Aorta (tissue), 5 donors: ENCODE results near the gene OSBPL5. TPM values are rescaled to one million over a fixed set of nuclear protein-coding genes. Genes with fewer than 3 reads are reported as not detected.

ENCODE experiments used
- ATAC-seq: fragments of 200-7000 bp; cut with Tn5 transposase; one replicate; pipeline ENCODE4 v1.9.1; 2022; ENCODE audit warnings: moderate library complexity; ENCODE audit not compliant: low FRiP score
- DNase-seq, 2 donors: peaks; one replicate each; pipeline ENCODE4 v3.0.0-alpha.2; 2020
- H3K27ac ChIP-seq, 2 donors: one replicate each; pipeline ENCODE4 v1.5.1; 2013; ENCODE audit warnings: low read length in 2 of 2, mild to moderate bottlenecking in 2 of 2, moderate library complexity in 2 of 2, control low read depth in 1 of 2, inconsistent platforms in 1 of 2, low read depth in 1 of 2
- H3K27me3 ChIP-seq, 2 donors: one replicate each; pipeline ENCODE4 v1.6.1; 2013; ENCODE audit warnings: control low read depth in 1 of 2, low read length in 1 of 2, mild to moderate bottlenecking in 1 of 2, moderate library complexity in 1 of 2; ENCODE audit not compliant: insufficient read depth in 2 of 2, control insufficient read depth in 1 of 2
- H3K36me3 ChIP-seq, 2 donors: one replicate each; pipeline ENCODE4 v1.6.1; 2013; ENCODE audit warnings: control low read depth in 1 of 2, low read length in 1 of 2, mild to moderate bottlenecking in 1 of 2; ENCODE audit not compliant: insufficient read depth in 2 of 2, control insufficient read depth in 1 of 2
- H3K4me1 ChIP-seq, 2 donors: one replicate each; pipeline ENCODE4 v1.6.1; 2013; ENCODE audit warnings: low read length in 2 of 2, control low read depth in 1 of 2, mild to moderate bottlenecking in 1 of 2, moderate library complexity in 1 of 2; ENCODE audit not compliant: insufficient read depth in 2 of 2, control insufficient read depth in 1 of 2
- H3K4me3 ChIP-seq, 2 donors: one replicate each; pipeline ENCODE4 v1.5.1; 2013; ENCODE audit warnings: low read length in 2 of 2, control low read depth in 1 of 2, mild to moderate bottlenecking in 1 of 2
- H3K9me3 ChIP-seq: one replicate; pipeline ENCODE4 v1.6.1; 2013; ENCODE audit warnings: mild to moderate bottlenecking, low read length; ENCODE audit not compliant: control insufficient read depth
- WGBS, 2 donors: extraction: QIAGEN DNeasy Blood & Tissue Kit; methylation state at CpG; one replicate each; pipeline ENCODE4 v1.1.7; 2013; 5-methylcytosine and 5-hydroxymethylcytosine counted together
- intact Hi-C, 2 donors: fragments of 100-400 bp; cut with DNase I; formaldehyde crosslinking; loops; one replicate each; pipeline versions ENCODE4 v1.14.2 to v1.15.0; 2022
- polyA plus RNA-seq, 2 donors: library from polyadenylated mRNA; stranded (reverse); fragments of 200-250 nt; gene quantifications; one replicate each; pipeline ENCODE4 v1.2.3, GENCODE V29; 2013
- total RNA-seq, 2 donors: library from RNA; stranded (reverse); fragmentation: NEBNext Ultra II Directional; extraction: Animal tissue kit (Norgen Biotek cat#: 25700); gene quantifications; one replicate each; pipeline ENCODE4 v1.2.1, GENCODE V29; 2021
- donor health status: healthy with polysubstance abuse.
- donor health status: Bipolar disorder and iron deficiency.
- donor health status: DM: no; HTN: no; CAD: no.
- donor health status: DM: no; HTN: no; CAD: no.
- donor health status: DM: yes; HTN: yes; CAD: no.

Gene OSBPL5
- total and polyA plus RNA-seq, 4 donors: 11.9 to 69.1 (median 56.2) TPM

- Histone ChIP-seq H3K4me3 (no peak overlapping the region), H3K27ac (peak overlapping the region in 1 of 2 donors; percentile 6), H3K27me3 (no peaks in the 10 kb centered on the region), H3K36me3 (no peaks in the 10 kb centered on the region), H3K4me1 (no peaks in the 10 kb centered on the region), H3K9me3 (no peaks in the 10 kb centered on the region)
- no peak for DNase-seq
- 92% methylated on average over 18 of the region's 18 CpGs for WGBS, 2 donors
- ATAC-seq: no peak
- intact Hi-C loops: no loop called here
These were observed 114.5 kb downstream of the OSBPL5 start for GRCh38 chr11:3050386-3051195.

- Histone ChIP-seq H3K36me3 (no peaks in the 10 kb centered on the region), H3K9me3 (no peaks in the 10 kb centered on the region), H3K27me3 (no peaks in the 10 kb centered on the region), H3K27ac (peak overlapping the region in 1 of 2 donors; percentile 46), H3K4me3 (no peak overlapping the region), H3K4me1 (no peaks in the 10 kb centered on the region)
- 41 to 44% methylated on average over 18 of the region's 18 CpGs for WGBS, 2 donors
- DNase-seq: peak; percentile 92 to 93
- peak; percentile 87 for ATAC-seq
- intact Hi-C loops: no loop called here
These were observed 115.5 kb downstream of the OSBPL5 start for GRCh38 chr11:3049430-3050243.

- DNase-seq (no peak), ATAC-seq (no peak)
- Histone ChIP-seq H3K36me3 (no peaks in the 10 kb centered on the region), H3K9me3 (no peaks in the 10 kb centered on the region), H3K4me3 (no peak overlapping the region), H3K4me1 (peaks cover 0 to 2% of the 10 kb centered on the region in 2 donors), H3K27ac (no peak overlapping the region), H3K27me3 (no peaks in the 10 kb centered on the region)
- WGBS, 2 donors: 94 to 97% methylated on average over 16 of the region's 16 CpGs
- intact Hi-C loops: no loop called here
These were observed 117.5 kb downstream of the OSBPL5 start for GRCh38 chr11:3047637-3048036.

- DNase-seq (no peak), ATAC-seq (no peak)
- Histone ChIP-seq H3K36me3 (no peaks in the 10 kb centered on the region), H3K4me1 (peaks cover 0 to 2% of the 10 kb centered on the region in 2 donors), H3K9me3 (no peaks in the 10 kb centered on the region), H3K27ac (no peak overlapping the region), H3K4me3 (no peak overlapping the region), H3K27me3 (no peaks in the 10 kb centered on the region)
- intact Hi-C loops: no loop called here
- 87 to 89% methylated on average over 8 of the region's 8 CpGs for WGBS, 2 donors
These were observed 118.5 kb downstream of the OSBPL5 start for GRCh38 chr11:3046641-3047040.

GRCh38 chr11:3046190-3046589 is 118.9 kb downstream of the OSBPL5 start:
- intact Hi-C loops: no loop called here
- peaks cover 0 to 2% of the 10 kb centered on the region in 2 donors for H3K4me1 ChIP-seq
- H3K27ac ChIP-seq: no peak overlapping the region
- ATAC-seq: no peak
- no peaks in the 10 kb centered on the region for H3K9me3 ChIP-seq
- no peak overlapping the region for H3K4me3 ChIP-seq
- H3K36me3 ChIP-seq: no peaks in the 10 kb centered on the region
- 85 to 88% methylated on average over 12 of the region's 12 CpGs for WGBS, 2 donors
- no peaks in the 10 kb centered on the region for H3K27me3 ChIP-seq
- no peak for DNase-seq

- peak overlapping the region in 1 of 2 donors; percentile 13 for H3K27ac ChIP-seq
- H3K4me1 ChIP-seq: peaks cover 0 to 2% of the 10 kb centered on the region in 2 donors
- 95 to 97% methylated on average over 12 of the region's 12 CpGs for WGBS, 2 donors
- no peaks in the 10 kb centered on the region for H3K36me3 ChIP-seq
- no peak for DNase-seq
- no peak overlapping the region for H3K4me3 ChIP-seq
- no peak for ATAC-seq
- intact Hi-C loops: no loop called here
- no peaks in the 10 kb centered on the region for H3K27me3 ChIP-seq
- no peaks in the 10 kb centered on the region for H3K9me3 ChIP-seq
These were observed 120.2 kb downstream of the OSBPL5 start for GRCh38 chr11:3044915-3045314.

GRCh38 chr11:3044004-3044403 is 121.1 kb downstream of the OSBPL5 start:
- DNase-seq (no peak), ATAC-seq (peak; percentile 42)
- Histone ChIP-seq H3K9me3 (no peaks in the 10 kb centered on the region), H3K36me3 (no peaks in the 10 kb centered on the region), H3K27ac (peak overlapping the region; percentile 10 to 83), H3K4me3 (no peak overlapping the region), H3K4me1 (peaks cover 0 to 2% of the 10 kb centered on the region in 2 donors), H3K27me3 (no peaks in the 10 kb centered on the region)
- WGBS, 2 donors: 38 to 42% methylated on average over 6 of the region's 6 CpGs
- intact Hi-C loops: no loop called here

GRCh38 chr11:3043315-3043871 is 121.7 kb downstream of the OSBPL5 start:
- Histone ChIP-seq H3K9me3 (no peaks in the 10 kb centered on the region), H3K4me3 (no peak overlapping the region), H3K4me1 (peaks cover 0 to 2% of the 10 kb centered on the region in 2 donors), H3K27ac (peak overlapping the region; percentile 68 to 83), H3K36me3 (no peaks in the 10 kb centered on the region), H3K27me3 (no peaks in the 10 kb centered on the region)
- 13 to 14% methylated on average over 16 of the region's 16 CpGs for WGBS, 2 donors
- peak; percentile 85 for ATAC-seq
- intact Hi-C loops: no loop called here
- DNase-seq: peak; percentile 93
